Fibroblast of peridontal ligament (primary cell): ENCODE measurements around the gene DDX10.
A peak's percentile ranks its signal among the peaks of the same experiment; 100 is the strongest.

ENCODE experiments used
- DNase-seq: peaks from one replicate; pipeline ENCODE4 v3.0.0-alpha.2; 2010; ENCODE audit errors: extremely low read depth

Gene DDX10

DNA sequence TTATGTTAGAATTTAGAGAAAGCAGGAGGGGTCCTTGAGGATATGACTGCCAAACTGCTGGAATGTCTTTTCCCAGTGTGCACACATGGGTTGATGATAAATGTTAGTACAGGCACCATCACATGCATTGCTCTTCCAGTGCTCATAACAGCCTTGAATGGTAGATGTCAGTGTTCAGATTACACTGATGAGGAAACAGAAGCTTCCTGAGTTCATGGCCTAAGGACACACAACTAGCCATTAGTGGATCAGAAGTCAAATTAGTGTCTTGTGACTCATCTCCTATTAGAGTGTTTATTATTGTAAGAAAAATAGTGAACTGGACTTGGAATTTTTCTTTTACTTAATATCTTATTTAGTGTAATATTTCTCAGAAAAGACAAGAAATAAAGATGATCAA lies 241.5 kb downstream of the DDX10 start:
- DNase-seq = peak; percentile 51

DNA sequence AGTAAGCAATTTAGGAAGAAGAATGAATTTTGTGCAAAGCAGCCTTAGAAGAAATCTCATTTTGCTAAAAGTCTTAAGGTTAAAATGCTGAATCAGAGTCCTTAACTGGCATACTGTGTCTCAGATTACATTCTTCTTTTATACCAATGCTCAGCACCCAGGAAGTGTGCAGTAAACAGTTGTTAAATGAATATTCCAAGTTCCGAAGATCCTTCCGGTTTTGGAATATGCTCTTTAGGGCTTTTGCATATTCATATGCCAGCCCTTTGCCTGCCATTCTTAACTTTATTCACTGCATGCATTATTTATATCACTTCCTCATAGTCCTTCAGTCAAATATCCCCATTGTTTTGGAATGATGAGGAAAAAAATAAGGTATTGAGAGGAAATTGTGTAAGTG lies 242.0 kb downstream of the DDX10 start:
- peak; percentile 48 for DNase-seq

DNA sequence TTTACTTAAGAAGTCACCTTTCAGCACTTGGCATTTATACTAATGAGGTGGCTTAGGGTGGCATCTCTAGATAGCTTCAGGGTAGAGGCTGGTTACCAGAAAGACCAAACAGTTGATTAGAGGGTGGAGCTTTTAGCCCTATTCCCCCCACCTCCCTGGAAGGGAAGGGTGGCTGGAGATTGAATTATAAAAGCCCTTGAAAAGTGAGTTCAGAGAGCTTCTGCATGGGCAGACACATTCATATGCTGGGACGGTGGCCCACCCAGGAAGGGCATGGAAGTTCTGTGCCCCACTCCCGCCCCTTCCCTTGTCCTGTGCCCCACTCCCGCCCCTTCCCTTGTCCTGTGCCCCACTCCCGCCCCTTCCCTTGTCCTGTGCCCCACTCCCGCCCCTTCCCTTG lies 244.2 kb downstream of the DDX10 start:
- DNase-seq = no peak

DNA sequence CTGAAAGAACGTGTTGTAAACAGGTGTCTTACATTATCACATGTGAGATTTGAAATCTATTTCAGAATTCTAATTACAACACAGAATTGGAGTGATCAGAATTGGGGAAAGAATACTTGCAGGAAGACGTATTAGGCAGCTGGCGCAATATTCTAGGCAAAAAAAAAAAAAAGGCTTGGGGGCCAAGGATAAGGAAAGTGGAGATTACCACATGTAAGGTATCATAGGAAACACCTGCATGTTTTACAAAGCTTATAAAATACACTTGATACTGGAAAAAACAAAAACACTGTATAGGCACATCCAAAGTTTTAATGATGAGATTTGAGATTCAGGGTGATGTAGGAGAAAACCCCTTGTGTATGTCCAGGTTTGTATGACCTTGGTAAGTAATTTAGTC lies 245.1 kb downstream of the DDX10 start:
- no peak for DNase-seq

DNA sequence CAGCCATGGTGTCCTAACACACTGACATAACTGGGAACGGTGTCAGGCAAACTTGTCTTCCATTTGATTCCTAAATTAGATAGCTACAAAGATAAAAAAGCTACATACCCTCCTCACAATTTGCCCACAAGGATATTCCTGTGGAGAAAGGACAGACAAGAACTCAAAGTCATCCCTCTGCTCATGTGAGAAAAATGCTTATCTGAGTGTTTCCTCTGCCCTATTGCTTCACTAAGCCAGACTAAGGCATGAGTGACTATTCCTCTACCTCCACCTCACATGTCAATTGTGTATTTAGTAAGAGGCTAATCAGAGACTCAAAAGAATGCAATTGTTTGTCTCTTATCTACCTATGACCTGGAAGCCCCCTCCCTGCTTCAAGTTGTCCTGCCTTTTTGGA lies 247.7 kb downstream of the DDX10 start:
- DNase-seq = peak; percentile 7

DNA sequence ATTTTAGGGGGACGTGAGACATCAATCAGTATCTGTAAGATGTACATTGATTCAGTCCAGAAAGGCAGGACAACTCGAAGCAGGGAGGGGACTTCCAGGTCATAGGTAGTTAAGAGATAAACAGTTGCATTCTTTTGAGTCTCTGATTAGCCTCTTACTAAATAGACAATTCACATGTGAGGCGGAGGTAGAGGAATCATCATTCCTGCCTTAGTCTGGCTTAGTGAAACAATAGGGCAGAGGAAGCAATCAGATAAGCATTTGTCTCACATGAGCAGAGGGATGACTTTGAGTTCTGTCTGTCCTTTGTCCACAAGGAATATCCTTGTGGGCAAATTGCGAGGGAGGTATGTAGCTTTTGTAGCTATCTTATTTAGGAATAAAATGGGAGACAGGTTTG lies 248.3 kb downstream of the DDX10 start:
- no peak for DNase-seq

DNA sequence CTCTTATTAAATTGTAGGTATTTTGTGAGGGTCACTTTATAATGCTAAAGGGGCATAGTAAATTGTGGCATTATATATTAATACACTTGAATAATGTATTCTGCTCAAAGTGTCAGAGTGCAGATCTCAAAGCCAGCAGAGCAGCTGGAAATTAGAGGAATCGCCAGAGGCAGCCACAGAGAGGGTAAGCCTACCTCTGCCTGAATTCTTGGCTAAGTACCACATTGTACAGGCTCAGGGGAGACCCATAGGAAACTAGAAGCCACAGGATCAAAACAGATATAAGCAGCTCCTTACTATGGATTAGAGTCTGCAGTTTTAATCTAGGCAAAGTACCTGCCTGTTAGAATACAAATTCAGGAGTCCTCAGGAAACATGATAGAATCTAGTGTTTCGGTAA lies 249.3 kb downstream of the DDX10 start:
- no peak for DNase-seq

DNA sequence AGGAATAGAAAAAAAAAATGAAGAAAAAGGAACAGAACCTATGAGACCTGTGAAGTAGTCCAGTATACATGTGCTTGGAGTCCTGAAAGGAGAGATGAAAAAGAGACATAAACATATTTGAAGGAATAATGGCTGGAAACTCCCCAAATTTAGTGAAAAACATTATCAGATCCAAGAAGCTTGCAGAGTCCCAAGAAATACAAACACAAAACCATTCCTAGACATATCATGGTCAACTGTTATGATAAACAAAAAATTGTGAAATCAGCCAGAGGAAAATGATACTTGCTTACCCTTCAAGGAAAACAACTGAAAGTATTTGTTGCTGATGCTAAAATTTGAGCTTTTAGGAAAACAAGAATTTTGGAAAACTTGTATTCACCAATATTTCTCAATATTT lies 250.1 kb downstream of the DDX10 start:
- DNase-seq = peak; percentile 60

DNA sequence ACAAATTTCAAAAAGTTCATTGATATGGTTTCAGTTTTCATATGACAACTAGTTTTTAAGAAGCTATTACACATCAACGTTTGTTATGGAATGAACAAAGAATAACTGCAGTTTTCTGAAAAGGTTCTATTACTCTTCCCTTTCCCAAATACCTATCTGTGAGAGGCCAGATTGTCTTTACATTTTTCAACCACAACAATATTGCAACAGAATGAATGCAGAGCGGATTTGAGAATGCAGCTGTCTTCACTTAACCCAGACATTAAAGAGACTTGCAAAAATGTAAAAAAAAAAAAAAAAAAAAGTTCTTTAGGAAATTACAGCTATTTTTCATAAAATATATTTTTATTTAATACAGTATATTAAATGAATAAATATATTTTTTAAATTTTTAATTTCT lies 250.8 kb downstream of the DDX10 start:
- DNase-seq = peak; percentile 28

DNA sequence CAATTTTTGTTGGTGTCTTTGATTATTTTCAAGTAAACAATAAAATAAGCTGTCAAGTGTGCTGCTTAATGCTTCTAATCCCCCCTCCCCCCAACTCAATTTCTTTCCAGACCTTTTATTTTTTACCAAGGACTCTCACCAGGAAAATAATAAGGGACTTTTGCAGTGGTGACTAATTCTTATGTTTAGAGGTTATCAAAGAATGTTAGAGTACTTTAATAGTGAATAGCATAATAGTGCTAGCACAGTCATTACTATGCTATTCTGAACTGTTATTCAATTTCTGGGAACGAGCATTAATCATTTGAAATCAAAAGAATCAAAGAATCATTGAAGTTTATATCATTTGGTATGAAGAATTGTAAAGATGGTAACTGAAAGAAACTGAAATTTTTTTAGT lies 251.4 kb downstream of the DDX10 start:
- peak; percentile 4 for DNase-seq

DNA sequence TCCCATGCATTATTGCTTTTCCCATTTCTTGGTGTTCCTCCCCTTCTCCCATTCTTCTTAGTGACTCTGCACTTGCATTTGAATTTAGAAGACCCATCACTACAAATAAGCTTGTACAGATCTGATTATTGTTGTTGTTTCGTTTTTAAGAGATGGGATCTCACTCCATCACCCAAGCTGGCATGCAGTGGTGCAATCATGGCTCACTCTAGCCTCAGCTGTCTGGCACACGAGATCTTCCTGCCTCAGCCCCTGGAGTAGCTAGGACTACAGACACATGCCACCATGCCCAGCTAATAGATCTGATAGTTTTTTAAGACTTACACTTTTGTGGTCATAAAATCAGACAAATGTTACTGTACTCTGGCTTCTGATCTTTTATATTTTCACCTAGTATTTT lies 252.1 kb downstream of the DDX10 start:
- peak; percentile 9 for DNase-seq

DNA sequence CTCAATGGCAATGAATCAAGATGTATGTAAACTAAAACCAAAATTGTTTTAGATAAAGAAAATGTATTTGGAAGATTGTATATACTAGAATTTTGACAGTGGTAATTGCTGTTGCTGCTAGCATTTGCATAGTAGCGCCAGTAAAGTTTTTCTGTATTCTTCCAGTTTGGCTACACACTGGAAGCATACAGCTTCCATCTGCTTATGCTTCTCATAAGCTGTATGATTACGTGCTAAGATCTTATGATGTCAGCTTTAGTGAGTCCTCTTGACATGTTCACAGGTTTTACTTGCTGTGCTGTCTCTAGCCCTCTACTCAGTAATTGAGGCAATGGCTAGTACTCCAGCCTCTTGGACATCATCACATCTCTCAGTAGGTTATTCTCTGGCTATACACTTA lies 256.3 kb downstream of the DDX10 start:
- no peak for DNase-seq

DNA sequence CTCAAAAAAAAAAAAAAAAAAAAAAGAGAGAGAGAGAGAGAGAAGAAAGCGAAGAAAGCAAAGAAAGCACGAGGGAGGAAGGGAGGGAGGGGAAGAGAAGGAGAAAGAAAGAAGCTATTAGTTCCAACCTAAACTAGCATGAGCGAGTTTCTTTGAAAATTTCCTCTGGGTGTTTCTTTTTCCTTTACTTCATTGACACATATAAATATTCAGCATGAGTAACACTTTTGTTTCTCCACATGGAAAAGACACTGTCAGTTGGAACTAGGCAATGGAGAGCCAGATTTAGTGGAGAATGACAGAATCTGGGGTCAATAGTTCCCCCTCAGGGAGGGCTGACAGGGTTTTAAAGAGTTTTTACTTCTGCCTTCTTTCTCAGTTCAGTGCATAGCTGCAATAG lies 257.4 kb downstream of the DDX10 start:
- no peak for DNase-seq

DNA sequence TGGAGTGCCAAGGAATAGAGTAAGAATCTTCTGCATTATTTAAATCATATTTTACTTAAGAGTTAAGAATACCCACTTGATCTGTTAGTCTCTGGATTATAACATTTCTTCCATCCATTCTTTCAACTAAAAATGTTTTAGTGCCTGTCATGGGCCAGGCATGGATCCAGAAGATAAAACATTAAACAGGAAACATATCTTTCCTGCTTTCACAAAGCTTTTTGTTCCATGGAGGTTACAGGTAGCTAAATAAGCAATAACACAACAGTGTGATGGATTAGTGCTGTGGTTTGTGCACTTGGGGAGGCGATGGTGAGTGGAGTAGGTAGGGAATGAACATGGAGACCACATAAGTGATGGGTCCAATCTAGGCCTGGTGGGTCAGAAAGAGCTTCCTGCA lies 258.5 kb downstream of the DDX10 start:
- no peak for DNase-seq

DNA sequence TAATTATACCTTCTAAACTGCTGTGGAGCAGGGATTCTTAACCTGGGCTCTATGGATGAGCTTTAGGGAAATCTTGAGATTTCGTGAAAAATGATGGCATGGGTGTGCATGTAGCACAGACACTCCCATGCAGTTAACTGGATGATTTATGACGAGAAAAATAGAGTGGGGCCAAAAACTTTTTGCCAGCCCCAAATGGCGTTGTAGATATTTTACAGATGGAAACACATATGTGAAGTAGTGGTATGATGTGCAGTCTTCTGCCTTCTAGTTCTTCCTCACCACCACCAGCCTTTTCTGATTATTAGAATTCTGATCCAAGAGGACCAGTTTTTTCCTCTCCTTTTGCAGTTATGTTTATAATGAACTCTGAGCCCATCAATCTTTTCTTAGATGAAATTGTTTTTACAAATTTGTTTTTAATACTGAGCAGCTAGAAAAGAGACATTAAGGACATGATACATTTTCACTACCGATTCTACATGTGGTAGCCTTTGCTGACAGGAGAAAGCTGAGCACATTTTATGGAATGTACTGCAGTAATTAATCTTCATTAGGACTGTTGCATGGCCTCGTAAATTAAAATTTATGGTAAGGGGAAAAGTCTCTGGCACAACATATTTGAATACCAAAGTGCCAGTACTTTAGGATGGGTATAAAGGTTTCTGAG lies 261.4 kb downstream of the DDX10 start:
- no peak for DNase-seq

DNA sequence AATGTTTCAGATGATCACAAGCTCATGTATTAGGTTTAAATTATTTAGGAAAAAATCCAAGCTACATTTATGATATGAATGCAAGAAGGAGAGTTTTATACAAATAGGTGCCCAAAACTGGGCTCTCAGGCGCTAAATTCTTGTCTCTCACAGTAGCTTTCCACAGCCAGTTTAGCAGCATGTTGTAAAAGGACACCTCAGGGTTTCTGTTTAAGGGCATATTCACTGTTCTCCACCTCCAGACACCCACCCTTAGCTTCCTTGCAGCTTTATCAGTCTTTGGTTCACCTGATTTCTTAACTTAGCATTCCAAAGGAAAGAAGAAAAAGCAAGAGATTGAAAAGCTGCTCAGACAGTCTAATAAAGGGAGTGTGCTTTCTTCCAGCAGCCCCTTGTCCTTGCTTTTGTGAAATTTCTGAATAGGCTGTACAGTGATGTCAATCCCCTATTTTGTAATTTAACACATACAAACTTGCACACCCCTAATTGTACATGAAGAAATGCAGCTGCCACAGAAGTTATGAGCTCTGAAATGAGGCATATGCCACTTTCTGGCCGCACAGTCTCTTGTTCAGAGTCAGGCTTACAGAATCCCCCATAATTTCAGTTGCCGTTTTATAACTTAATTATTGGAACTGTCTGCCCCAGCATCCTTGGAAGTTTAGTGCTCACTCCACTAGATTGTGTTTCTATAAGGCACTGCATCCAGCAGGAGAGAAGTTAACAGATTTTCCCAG lies 262.1 kb downstream of the DDX10 start:
- DNase-seq = no peak

DNA sequence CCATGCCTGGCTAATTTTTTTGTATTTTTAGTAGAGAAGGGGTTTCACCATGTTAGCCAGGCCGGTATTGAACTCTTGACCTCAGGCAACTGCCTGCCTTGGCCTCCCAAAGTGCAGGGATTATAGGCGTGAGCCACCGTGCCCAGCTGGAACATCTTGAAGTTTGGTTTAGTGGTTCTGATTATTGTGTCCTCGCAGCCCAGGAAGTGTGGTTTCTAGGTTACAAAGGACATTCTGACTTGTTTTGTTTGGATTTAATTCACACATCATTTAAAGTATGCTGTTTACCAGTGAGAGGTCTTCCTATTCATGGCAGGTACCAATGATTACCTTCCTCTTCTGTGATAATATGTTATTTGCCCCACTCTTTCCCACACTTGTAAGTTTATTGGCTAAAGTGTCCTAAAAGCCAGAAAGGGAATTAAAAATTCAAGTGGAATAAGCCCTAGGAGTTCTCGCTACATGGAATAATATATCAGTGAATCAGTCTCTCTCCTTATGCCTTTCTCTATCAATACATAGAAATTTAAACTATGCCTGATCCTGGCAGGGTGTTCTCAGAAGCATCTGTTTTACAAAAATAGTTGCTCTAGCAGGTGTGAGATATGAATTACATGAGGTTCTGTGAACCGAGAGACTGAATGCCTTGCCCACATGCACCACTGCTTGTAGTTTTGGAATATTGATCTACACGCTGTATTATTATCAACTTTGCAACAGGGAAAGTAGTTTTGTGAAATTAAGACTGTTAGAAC lies 263.1 kb downstream of the DDX10 start:
- no peak for DNase-seq

DNA sequence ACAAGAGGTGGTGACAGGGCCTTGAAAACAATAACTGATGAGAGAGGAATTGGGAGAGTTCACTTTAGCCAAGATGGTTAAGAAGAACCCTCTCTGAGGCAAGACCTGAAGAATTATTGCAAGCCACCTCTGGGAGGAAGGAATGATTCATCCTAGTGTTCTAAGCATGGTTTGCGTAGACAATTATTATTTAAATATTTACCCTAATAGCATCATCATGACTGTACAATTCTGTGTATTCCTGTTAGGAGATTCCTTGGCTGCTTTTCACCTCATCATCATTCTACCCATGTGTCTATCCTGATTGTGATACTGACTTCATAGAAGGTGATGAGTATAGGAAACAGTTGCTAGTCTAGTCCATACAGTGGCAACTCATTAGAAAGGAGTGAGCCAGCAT lies 264.4 kb downstream of the DDX10 start:
- DNase-seq = peak; percentile 67

DNA sequence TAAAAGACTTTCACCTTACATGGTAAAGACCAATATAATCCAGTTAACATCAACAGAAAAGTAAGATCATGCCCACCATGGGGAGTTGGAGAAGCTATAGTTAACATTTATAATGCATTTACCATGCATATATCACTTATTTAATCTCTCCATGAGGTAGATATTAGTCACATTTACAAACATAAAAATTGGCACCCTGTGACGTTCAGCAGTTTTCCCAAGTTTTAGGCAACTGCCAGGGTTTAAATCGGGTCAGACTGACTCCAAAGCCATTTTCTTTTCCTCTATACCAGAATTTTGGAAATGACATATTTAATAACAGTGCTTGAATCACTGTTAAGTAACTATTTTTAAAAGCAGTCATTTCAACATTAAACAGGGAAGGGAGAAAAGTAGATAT lies 266.3 kb downstream of the DDX10 start:
- no peak for DNase-seq

DNA sequence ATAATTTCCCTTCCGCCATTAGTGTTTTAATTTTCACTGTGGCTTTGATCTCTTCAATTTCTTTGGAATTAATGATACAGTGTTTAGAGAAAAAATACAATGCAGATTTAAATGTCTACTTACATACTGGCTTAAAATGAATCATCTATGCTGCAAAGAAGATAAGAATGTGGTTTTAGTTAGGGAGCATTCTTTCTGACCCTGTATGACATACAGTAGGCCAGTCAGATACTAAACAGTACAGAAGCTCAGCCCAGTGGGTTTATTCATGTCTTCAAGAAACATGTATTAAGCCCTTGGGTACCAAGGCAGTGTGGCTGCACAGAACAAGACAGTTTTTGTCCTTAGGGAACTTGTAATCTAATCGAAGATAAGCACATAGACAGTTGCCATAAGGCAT lies 268.8 kb downstream of the DDX10 start:
- DNase-seq = peak; percentile 45

DNA sequence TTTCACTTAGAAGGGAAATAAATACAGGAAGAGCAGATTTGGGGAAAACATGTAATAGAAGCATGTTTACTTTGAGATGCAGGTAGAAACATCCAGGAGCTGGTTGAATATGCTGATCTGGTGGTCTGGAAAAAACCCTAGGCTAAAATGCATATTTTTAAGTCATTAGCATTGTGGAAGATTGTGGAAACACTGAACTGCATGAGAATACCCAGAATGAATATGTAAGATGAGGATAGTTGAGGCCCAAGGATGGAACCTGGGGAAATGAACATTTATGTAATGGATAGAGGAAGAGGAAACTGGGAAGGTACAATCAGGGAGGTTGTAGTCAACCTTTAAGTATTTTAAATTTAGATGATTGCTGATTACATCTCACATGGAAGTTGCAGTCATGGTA lies 269.4 kb downstream of the DDX10 start:
- DNase-seq = no peak

DNA sequence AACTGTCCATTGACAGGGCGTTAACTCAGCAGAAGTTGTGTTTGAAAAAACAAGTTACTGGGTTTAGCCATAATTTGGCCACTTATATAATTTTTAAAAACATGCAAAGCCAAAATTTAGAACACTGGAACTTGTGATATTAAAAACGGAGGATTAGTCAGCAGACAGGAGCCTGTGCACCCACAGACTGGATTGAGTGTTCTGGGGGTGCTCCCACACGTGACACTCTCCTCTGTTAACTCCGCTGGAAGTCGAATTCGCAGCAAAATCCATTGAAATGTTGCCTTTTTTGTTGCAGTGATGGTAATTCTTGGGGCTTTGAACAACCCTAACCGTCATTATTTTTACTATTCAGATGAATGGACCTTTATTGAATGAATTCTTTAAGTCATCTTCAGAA lies 269.8 kb downstream of the DDX10 start:
- no peak for DNase-seq

DNA sequence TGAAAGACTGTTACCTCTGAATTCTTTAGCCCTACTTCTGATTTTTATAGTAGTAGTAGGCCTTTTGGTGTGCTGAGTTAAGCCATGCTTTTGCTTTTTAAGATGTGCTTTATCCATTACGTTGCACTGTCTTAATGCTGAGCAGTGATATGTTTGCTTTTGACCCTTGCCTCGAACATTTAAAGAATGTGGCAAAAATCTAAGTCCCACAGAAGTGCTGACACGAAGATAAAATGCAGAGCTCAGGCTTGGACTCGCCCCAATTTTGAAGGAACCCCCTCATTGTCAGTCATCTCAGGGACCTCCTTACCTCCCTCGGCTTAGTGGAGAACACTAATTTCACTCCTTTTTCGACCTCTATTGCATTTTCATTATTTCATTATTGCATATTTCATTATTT lies 272.9 kb downstream of the DDX10 start:
- no peak for DNase-seq
